NOMO-1 treated with dmso at 0.1 percent for 144 hours (cell line): ENCODE measurements around the gene NAA50.
A peak's percentile ranks its signal among the peaks of the same experiment; 100 is the strongest.

ENCODE experiments used
- DNase-seq: peaks from one replicate; lab custom pipeline; 2025; ENCODE audit not compliant: unreplicated experiment; lab: John Stamatoyannopoulos, UW

The NAA50 gene

GRCh38 chr3:113690482-113690881 lies 55.6 kb downstream of the NAA50 start:
- no peak for DNase-seq

DNA sequence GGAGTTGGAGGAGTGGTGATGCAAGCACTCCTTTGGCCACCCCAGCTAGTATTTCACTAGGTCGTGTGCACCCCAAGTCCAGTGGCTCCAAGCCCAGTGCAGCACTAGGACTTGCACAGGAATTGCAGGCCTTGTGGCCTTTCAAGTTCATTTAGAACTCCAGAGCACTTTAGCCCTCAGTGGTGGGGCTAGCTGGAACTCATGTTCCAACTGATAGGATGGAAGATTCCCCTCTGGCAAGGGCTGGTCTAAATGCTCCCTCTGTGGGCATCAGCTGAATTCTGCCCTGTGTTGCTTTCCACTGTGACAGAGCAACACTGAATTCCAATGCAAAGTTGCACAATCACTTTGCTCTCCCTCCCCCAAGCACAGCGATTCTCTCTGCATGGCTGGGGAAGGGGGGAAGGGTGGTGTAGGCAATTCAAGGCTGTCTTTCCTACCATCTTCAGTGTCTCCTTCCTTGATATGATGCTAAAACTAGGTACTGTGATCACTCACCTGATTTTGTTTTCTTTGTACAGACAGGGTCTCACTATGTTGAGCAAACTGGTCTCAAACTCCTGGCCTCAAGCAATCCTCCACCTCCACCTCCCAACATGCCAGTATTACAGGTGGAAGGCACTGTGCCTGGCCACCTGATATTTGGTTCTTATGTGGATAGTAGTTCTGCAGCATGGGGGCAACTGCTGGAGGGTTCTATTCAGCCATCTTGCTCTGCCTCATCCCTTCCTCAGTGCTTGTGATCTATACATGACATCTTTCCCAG lies 59.9 kb downstream of the NAA50 start:
- DNase-seq: no peak

- DNase-seq: no peak
Observed at GRCh38 chr3:113685124-113685523, 60.9 kb downstream of the NAA50 start.

DNA sequence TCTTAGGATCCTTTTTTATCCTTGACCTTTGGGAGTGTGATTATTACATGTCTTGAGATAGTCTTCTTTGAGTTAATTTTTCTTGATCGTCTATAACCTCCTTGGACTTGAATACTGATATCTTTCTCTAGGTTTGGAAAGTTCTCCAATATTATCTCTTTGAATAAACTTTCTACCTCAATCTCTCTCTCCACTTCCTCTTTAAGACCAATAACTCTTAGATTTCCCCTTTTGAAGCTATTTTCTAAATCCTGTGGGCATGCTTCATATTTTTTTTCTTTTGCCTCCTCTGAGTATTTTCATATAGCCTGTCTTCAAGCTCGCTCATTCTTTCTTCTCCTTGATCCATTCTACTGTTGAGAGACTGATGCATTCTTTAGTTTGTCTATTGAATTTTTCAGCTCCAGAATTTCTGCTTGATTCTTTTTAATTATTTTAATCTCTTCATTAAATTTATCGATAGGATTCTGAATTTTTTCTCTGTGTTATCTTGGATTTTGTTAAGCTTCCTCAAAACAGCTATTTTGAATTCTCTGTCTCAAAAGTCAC lies 61.7 kb downstream of the NAA50 start:
- peak; percentile 45 for DNase-seq

DNA sequence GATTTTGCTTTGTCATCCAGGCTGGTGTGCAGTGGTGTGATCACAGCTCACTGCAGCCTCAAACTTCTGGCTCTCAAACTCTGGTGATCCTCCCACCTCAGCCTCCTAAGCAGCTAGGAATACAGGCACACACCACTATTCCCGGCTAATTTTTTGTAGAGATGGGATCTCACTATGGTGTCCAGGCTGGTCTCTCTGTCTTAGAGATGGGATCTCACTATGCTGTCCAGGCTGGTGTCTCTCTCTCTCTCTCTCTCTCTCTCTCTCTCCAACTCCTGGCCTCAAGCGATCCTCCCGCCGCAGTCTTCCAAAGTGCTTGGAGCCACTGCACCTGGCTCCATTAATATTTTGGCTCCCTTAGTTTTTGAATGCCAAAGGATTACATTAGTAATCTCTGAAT lies 67.3 kb downstream of the NAA50 start:
- DNase-seq: no peak

DNA sequence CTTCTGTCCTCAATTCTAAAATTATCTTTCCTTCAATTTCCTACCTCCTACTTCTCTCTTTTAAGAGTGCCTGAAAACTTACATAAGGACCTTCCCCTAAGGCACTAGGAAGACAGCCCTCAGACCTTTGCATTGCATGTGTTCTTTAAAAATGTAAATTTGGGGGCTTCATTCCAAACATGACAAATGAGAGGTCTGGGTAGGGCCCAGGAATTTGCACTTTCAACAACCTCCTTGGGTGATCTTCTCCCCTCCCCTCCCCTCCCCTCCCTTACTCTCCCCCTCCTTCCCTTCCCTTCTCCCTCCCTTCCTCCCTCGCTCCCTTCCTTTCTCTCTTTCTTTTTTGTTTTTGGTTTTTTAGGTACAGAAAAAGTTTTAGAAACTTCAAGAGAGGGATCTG lies 68.3 kb downstream of the NAA50 start:
- no peak for DNase-seq

GRCh38 chr3:113676261-113676660 lies 69.8 kb downstream of the NAA50 start:
- DNase-seq: no peak

DNA sequence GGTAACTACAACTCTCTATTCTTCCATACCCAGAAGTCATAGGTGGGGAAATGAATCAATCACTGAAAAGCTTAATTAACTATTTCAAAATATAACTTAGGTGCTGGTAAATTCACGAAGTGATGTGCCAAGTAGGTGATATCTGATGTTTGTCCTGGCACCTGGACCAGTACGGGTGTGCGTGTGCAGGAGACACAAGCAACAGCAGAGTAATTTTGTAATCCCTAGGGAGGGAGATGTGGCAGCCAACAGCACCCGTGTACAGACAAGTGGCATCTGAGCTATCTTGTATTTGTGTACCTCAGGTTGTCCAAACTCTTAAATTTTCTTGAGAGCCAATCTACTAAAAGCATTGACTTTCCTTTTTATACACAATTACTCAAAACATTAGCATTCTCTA lies 72.5 kb downstream of the NAA50 start:
- DNase-seq: no peak

GRCh38 chr3:113668015-113668414 lies 78.0 kb downstream of the NAA50 start:
- no peak for DNase-seq
